Body of pancreas (tissue), 4 donors: ENCODE data around the gene MFSD1.

Experiments used
- CTCF ChIP-seq, 7 experiments: fragments of 450-650 bp in 4 of 7; fragments of 200-600 bp in 3 of 7; sonication (generic) in 3 of 7; IDR thresholded peaks; one replicate each; pipeline ENCODE4 v1.5.1; 2016 to 2019; ENCODE audit warnings: antibody characterized with exemption in 7 of 7
- POLR2A ChIP-seq, 3 donors: fragments of 450-650 bp; IDR thresholded peaks; one replicate each; pipeline ENCODE4 v1.6.1; 2016; ENCODE audit warnings: antibody characterized with exemption in 3 of 3, mild to moderate bottlenecking in 2 of 3

GRCh38 chr3:158775426-158776410 lies 26.1 kb upstream of the MFSD1 start:
- TF ChIP-seq CTCF (IDR thresholded peaks at IDR 0.05) (no peak), POLR2A (IDR thresholded peaks at IDR 0.05) (no peak)
